HG03103 (cell line): Measurements from ENCODE around the gene CRYGD.
"Not testable (repeated sequence)": the region's sequence is repeated elsewhere in the genome, so short reads cannot be mapped to it uniquely, and the experiment has no call there.

Experiments used
- ATAC-seq: cut with Tn5 transposase; IDR thresholded peaks from one replicate; pipeline ENCODE4 v1.9.1; 2021; ENCODE audit warnings: low read depth; ENCODE audit not compliant: unreplicated experiment

The CRYGD gene

GRCh38 chr2:208130712-208131110 lies 6.4 kb upstream of the CRYGD start:
- ATAC-seq: no peak

GRCh38 chr2:208129744-208130711 lies 5.7 kb upstream of the CRYGD start, which contains the start of gene CRYGC:
Gene CRYGC, minus strand, starts transcription at chr2:208129828. Its CDS starts 36 bp downstream, at chr2:208129792.
- no peak for ATAC-seq

- ATAC-seq: no peak
These were observed 3.8 kb upstream of the CRYGD start for GRCh38 chr2:208128136-208128535.

GRCh38 chr2:208127090-208127489 lies 2.8 kb upstream of the CRYGD start:
- no peak for ATAC-seq

GRCh38 chr2:208125251-208125650 lies 927 bp upstream of the CRYGD start:
- ATAC-seq: no peak

GRCh38 chr2:208122248-208122647 lies 2.1 kb downstream of the CRYGD start:
- ATAC-seq: no peak

GRCh38 chr2:208118918-208119317 lies 5.4 kb downstream of the CRYGD start:
- no peak for ATAC-seq

GRCh38 chr2:208117390-208117789 lies 6.9 kb downstream of the CRYGD start:
- ATAC-seq: not testable (repeated sequence)

- no peak for ATAC-seq
These were observed 11.4 kb downstream of the CRYGD start for GRCh38 chr2:208112969-208113368.

GRCh38 chr2:208112273-208112745 lies 12.0 kb downstream of the CRYGD start:
- ATAC-seq: not testable (repeated sequence)

GRCh38 chr2:208103616-208104015 lies 20.7 kb downstream of the CRYGD start:
- no peak for ATAC-seq

- no peak for ATAC-seq
These were observed 22.4 kb downstream of the CRYGD start for GRCh38 chr2:208101716-208102631.

GRCh38 chr2:208099682-208100470 lies 24.4 kb downstream of the CRYGD start:
- ATAC-seq: no peak

- not testable (repeated sequence) for ATAC-seq
These were observed 25.6 kb downstream of the CRYGD start for GRCh38 chr2:208098701-208099100.

- ATAC-seq: no peak
These were observed 26.1 kb downstream of the CRYGD start for GRCh38 chr2:208098267-208098666.

GRCh38 chr2:208097801-208098200 lies 26.5 kb downstream of the CRYGD start:
- ATAC-seq: no peak

- no peak for ATAC-seq
These were observed 27.0 kb downstream of the CRYGD start for GRCh38 chr2:208097313-208097712.

- ATAC-seq: no peak
These were observed 28.2 kb downstream of the CRYGD start for GRCh38 chr2:208096080-208096479.

- no peak for ATAC-seq
These were observed 31.2 kb downstream of the CRYGD start for GRCh38 chr2:208093128-208093527.
